Measurements from ENCODE around the gene PNPLA2.

PNPLA2 gene

GRCh38 chr11:855330-855674 is 36.6 kb downstream of the PNPLA2 start:
- Histone ChIP-seq H2AFZ (no peak overlapping the region), H3K27me3 (ENCODE audit: control insufficient read depth, insufficient read depth, low read length) (no peaks in the 10 kb centered on the region), H3K9me3 (ENCODE audit: control insufficient read depth, low read length) (no peaks in the 10 kb centered on the region), H3K9ac (no peak overlapping the region), H3K27ac (no peak overlapping the region), H3K4me2 (ENCODE audit: low read length) (no peak overlapping the region), H3K4me3 (ENCODE audit: low read depth, low read length) (no peak overlapping the region), H3K4me1 (no peaks in the 10 kb centered on the region), H3K79me2 (no peaks in the 10 kb centered on the region), H3K36me3 (ENCODE audit: control insufficient read depth, insufficient read depth, low read length) (no peaks in the 10 kb centered on the region)
- no peak for TF ChIP-seq CTCF (IDR thresholded peaks at IDR 0.05)

- no peak for TF ChIP-seq CTCF (IDR thresholded peaks at IDR 0.05)
- no peaks in the 10 kb centered on the region for H3K27me3 ChIP-seq (ENCODE audit: control insufficient read depth, insufficient read depth, low read length)
- no peaks in the 10 kb centered on the region for H3K36me3 ChIP-seq (ENCODE audit: control insufficient read depth, insufficient read depth, low read length)
- no peak overlapping the region for H3K4me3 ChIP-seq (ENCODE audit: low read depth, low read length)
- no peak overlapping the region for H3K9ac ChIP-seq
- no peak overlapping the region for H3K27ac ChIP-seq
- no peak overlapping the region for H2AFZ ChIP-seq
- no peaks in the 10 kb centered on the region for H3K79me2 ChIP-seq
- H3K4me2 ChIP-seq (ENCODE audit: low read length), result no peak overlapping the region
- no peaks in the 10 kb centered on the region for H3K4me1 ChIP-seq
- no peaks in the 10 kb centered on the region for H3K9me3 ChIP-seq (ENCODE audit: control insufficient read depth, low read length)
These were observed 37.1 kb downstream of the PNPLA2 start for GRCh38 chr11:855796-856195.

GRCh38 chr11:856397-856796 is 37.7 kb downstream of the PNPLA2 start:
- H3K4me1 ChIP-seq, result no peaks in the 10 kb centered on the region
- no peaks in the 10 kb centered on the region for H3K79me2 ChIP-seq
- no peaks in the 10 kb centered on the region for H3K9me3 ChIP-seq (ENCODE audit: control insufficient read depth, low read length)
- no peaks in the 10 kb centered on the region for H3K36me3 ChIP-seq (ENCODE audit: control insufficient read depth, insufficient read depth, low read length)
- no peak overlapping the region for H3K4me3 ChIP-seq (ENCODE audit: low read depth, low read length)
- no peak overlapping the region for H3K27ac ChIP-seq
- no peak overlapping the region for H3K9ac ChIP-seq
- H2AFZ ChIP-seq, result no peak overlapping the region
- no peaks in the 10 kb centered on the region for H3K27me3 ChIP-seq (ENCODE audit: control insufficient read depth, insufficient read depth, low read length)
- no peak for TF ChIP-seq CTCF (IDR thresholded peaks at IDR 0.05)
- no peak overlapping the region for H3K4me2 ChIP-seq (ENCODE audit: low read length)

- no peaks in the 10 kb centered on the region for H3K79me2 ChIP-seq
These were observed 39.5 kb downstream of the PNPLA2 start for GRCh38 chr11:858053-858761.

More at GRCh38 chr11:858053-858761, 39.5 kb downstream of the PNPLA2 start:
- Histone ChIP-seq H3K9me3 (ENCODE audit: control insufficient read depth, low read length) (no peaks in the 10 kb centered on the region), H3K27ac (no peak overlapping the region), H3K4me3 (ENCODE audit: low read depth, low read length) (no peak overlapping the region), H3K27me3 (ENCODE audit: control insufficient read depth, insufficient read depth, low read length) (no peaks in the 10 kb centered on the region), H2AFZ (no peak overlapping the region), H3K9ac (no peak overlapping the region), H3K36me3 (ENCODE audit: control insufficient read depth, insufficient read depth, low read length) (no peaks in the 10 kb centered on the region), H3K4me2 (ENCODE audit: low read length) (no peak overlapping the region), H3K4me1 (no peaks in the 10 kb centered on the region)
- no peak for TF ChIP-seq CTCF (IDR thresholded peaks at IDR 0.05)
